MM.1S (cell line): ENCODE measurements around the gene TNRC18.

Source experiments
- DNase-seq: peaks from one replicate; pipeline ENCODE4 v3.0.0-alpha.2; 2015
- H2AFZ ChIP-seq: fragments of 300-600 bp; sonication (generic); 2 replicates; pipeline ENCODE4 v1.6.0; 2016; ENCODE audit warnings: antibody characterized with exemption, low read length
- H3F3A ChIP-seq: fragments of 300-600 bp; sonication (generic); 2 replicates; pipeline ENCODE4 v1.6.1; 2016; ENCODE audit warnings: mild to moderate bottlenecking, antibody characterized with exemption, low read length, moderate library complexity, mixed read lengths; ENCODE audit not compliant: insufficient read depth
- H3K27ac ChIP-seq: fragments of 300-600 bp; sonication (generic); 2 replicates; pipeline ENCODE4 v1.5.1; 2016; ENCODE audit warnings: mild to moderate bottlenecking, low read length
- H3K27me3 ChIP-seq: fragments of 300-600 bp; sonication (generic); replicated peaks from 2 replicates; pipeline ENCODE4 v1.6.0; 2016; ENCODE audit warnings: low read length; ENCODE audit not compliant: insufficient read depth
- H3K36me3 ChIP-seq: fragments of 300-600 bp; sonication (generic); replicated peaks from 2 replicates; pipeline ENCODE4 v1.6.1; 2016; ENCODE audit warnings: mild to moderate bottlenecking, low read length, mixed read lengths; ENCODE audit not compliant: insufficient read depth
- H3K4me1 ChIP-seq: fragments of 300-600 bp; sonication (generic); 2 replicates; pipeline ENCODE4 v1.6.1; 2016; ENCODE audit warnings: low read length, mixed read lengths
- H3K4me2 ChIP-seq: fragments of 300-600 bp; sonication (generic); 2 replicates; pipeline ENCODE4 v1.6.0; 2016; ENCODE audit warnings: low read depth, low read length
- H3K4me3 ChIP-seq: fragments of 300-600 bp; sonication (generic); 2 replicates; pipeline ENCODE4 v1.5.1; 2016; ENCODE audit warnings: low read length, mixed read lengths
- H3K79me2 ChIP-seq: fragments of 300-600 bp; sonication (generic); 2 replicates; pipeline ENCODE4 v1.6.1; 2016; ENCODE audit warnings: mixed run types, low read length, mixed read lengths
- H3K9ac ChIP-seq: fragments of 300-600 bp; sonication (generic); 2 replicates; pipeline ENCODE4 v1.6.1; 2016; ENCODE audit warnings: low read length, mixed read lengths
- H3K9me2 ChIP-seq: fragments of 300-600 bp; sonication (generic); replicated peaks from 2 replicates; pipeline ENCODE4 v1.6.1; 2016; ENCODE audit warnings: mild to moderate bottlenecking, low read length, mixed read lengths; ENCODE audit not compliant: insufficient read depth
- H3K9me3 ChIP-seq: fragments of 300-600 bp; sonication (generic); replicated peaks from 2 replicates; pipeline ENCODE4 v1.6.1; 2016; ENCODE audit warnings: mild to moderate bottlenecking, low read length, mixed read lengths; ENCODE audit not compliant: insufficient read depth
- H4K20me1 ChIP-seq: fragments of 300-600 bp; sonication (generic); 2 replicates; pipeline ENCODE4 v1.6.1; 2016; ENCODE audit warnings: mild to moderate bottlenecking, low read length, moderate library complexity, mixed read lengths; ENCODE audit not compliant: insufficient read depth
- CTCF ChIP-seq: fragments of 300-600 bp; sonication (generic); IDR thresholded peaks from 2 replicates; pipeline ENCODE4 v1.5.1; 2016; ENCODE audit warnings: antibody characterized with exemption, low read length, mixed read lengths
- EZH2 ChIP-seq: fragments of 300-600 bp; sonication (generic); optimal IDR thresholded peaks from 2 replicates; pipeline ENCODE3; 2017; ENCODE audit warnings: low read depth, mild to moderate bottlenecking, antibody characterized with exemption, low read length, mixed read lengths
- EZH2phosphoT487 ChIP-seq: fragments of 300-600 bp; sonication (generic); IDR thresholded peaks from 2 replicates; pipeline ENCODE4 v1.6.1; 2018; ENCODE audit warnings: antibody characterized with exemption, low read length

TNRC18 gene

GRCh38 chr7:5406957-5407945 is 16.4 kb downstream of the TNRC18 start:
- no peak for DNase-seq
- peaks cover 29% of the 10 kb centered on the region for H3K79me2 ChIP-seq
- no peak overlapping the region for H3K27ac ChIP-seq
- H3K27me3 ChIP-seq: no peaks in the 10 kb centered on the region
- H3K4me3 ChIP-seq: no peak overlapping the region
- H3K9me2 ChIP-seq: no peaks in the 10 kb centered on the region
- no peaks in the 10 kb centered on the region for H3K4me1 ChIP-seq
- H3K9me3 ChIP-seq: no peaks in the 10 kb centered on the region
- H4K20me1 ChIP-seq: no peaks in the 10 kb centered on the region
- H3F3A ChIP-seq: no peaks in the 10 kb centered on the region
- no peak overlapping the region for H3K4me2 ChIP-seq
- H2AFZ ChIP-seq: no peak overlapping the region
- no peak overlapping the region for H3K9ac ChIP-seq
- H3K36me3 ChIP-seq: no peaks in the 10 kb centered on the region
- TF ChIP-seq EZH2 (no peak), EZH2phosphoT487 (no peak), CTCF (no peak)

GRCh38 chr7:5404421-5404826 is 19.2 kb downstream of the TNRC18 start:
- H3K9me2 ChIP-seq: no peaks in the 10 kb centered on the region
- H3K4me1 ChIP-seq: 0 out of 2 replicates have a peak, but pooled peaks cover 5% of the 10 kb centered on the region
- no peaks in the 10 kb centered on the region for H4K20me1 ChIP-seq
- TF ChIP-seq EZH2phosphoT487 (no peak), EZH2 (no peak), CTCF (no peak)
- H3K27me3 ChIP-seq: no peaks in the 10 kb centered on the region
- H3F3A ChIP-seq: 0 out of 2 replicates have a peak, but pooled peaks cover 4% of the 10 kb centered on the region
- H2AFZ ChIP-seq: no peak overlapping the region
- no peak overlapping the region for H3K27ac ChIP-seq
- H3K4me2 ChIP-seq: no peak overlapping the region
- no peaks in the 10 kb centered on the region for H3K36me3 ChIP-seq
- H3K9me3 ChIP-seq: no peaks in the 10 kb centered on the region
- no peak overlapping the region for H3K9ac ChIP-seq
- H3K4me3 ChIP-seq: no peak overlapping the region
- peaks cover 20% of the 10 kb centered on the region for H3K79me2 ChIP-seq
- DNase-seq: no peak

GRCh38 chr7:5403442-5403841 is 20.2 kb downstream of the TNRC18 start:
- no peak overlapping the region for H3K9ac ChIP-seq
- no peak for TF ChIP-seq EZH2phosphoT487
- TF ChIP-seq EZH2: no peak
- no peak for TF ChIP-seq CTCF
- H3F3A ChIP-seq: peaks cover 5% of the 10 kb centered on the region; the same call in 1 of the 2 replicates
- H3K36me3 ChIP-seq: no peaks in the 10 kb centered on the region
- H3K4me2 ChIP-seq: no peak overlapping the region
- no peaks in the 10 kb centered on the region for H4K20me1 ChIP-seq
- no peak overlapping the region for H2AFZ ChIP-seq
- H3K4me1 ChIP-seq: 0 out of 2 replicates have a peak, but pooled peaks cover 5% of the 10 kb centered on the region
- H3K4me3 ChIP-seq: no peak overlapping the region
- DNase-seq: no peak
- no peak overlapping the region for H3K27ac ChIP-seq
- no peaks in the 10 kb centered on the region for H3K27me3 ChIP-seq
- H3K9me2 ChIP-seq: no peaks in the 10 kb centered on the region
- peaks cover 18% of the 10 kb centered on the region for H3K79me2 ChIP-seq
- no peaks in the 10 kb centered on the region for H3K9me3 ChIP-seq
